H1 (cell line): ENCODE results near the gene NFAT5. TPM values are rescaled to one million over a fixed set of nuclear protein-coding genes. Genes with fewer than 3 reads are reported as not detected.

Experiments used
- CTCF ChIA-PET: fragments of 300-600 bp; sonication (Branson Sonifier 250); formaldehyde crosslinking; loops from one replicate; lab custom pipeline; 2021; ENCODE audit not compliant: partially characterized antibody; lab: Charles Lee
- POLR2A ChIA-PET: fragments of 300-600 bp; sonication (Branson Sonifier 250); formaldehyde crosslinking; loops from one replicate; lab custom pipeline; 2021; ENCODE audit warnings: inconsistent platforms; ENCODE audit not compliant: partially characterized antibody; lab: Charles Lee
- DNase-seq, 2 experiments: peaks; one replicate each; pipeline versions ENCODE4 v3.0.0 to v3.0.0-alpha.2; 2010 to 2022; ENCODE audit warnings: low spot score in 2 of 2, low read depth in 1 of 2, mixed read lengths in 1 of 2
- FAIRE-seq: peaks from 2 replicates; lab custom pipeline; 2011; peaks lifted over from hg19 to GRCh38; lab: Jason Lieb, UNC
- H2AFZ ChIP-seq: 2 replicates; pipeline ENCODE4 v1.8.1; 2012; ENCODE audit warnings: low read length, inconsistent platforms
- H2AK5ac ChIP-seq: 2 replicates; pipeline ENCODE4 v1.6.1; 2013; ENCODE audit warnings: low read depth, low read length
- H2BK120ac ChIP-seq: replicated peaks from 2 replicates; pipeline ENCODE3; 2013; ENCODE audit warnings: low read depth, low read length, inconsistent platforms
- H2BK12ac ChIP-seq: 2 replicates; pipeline ENCODE4 v1.6.1; 2013; ENCODE audit warnings: low read depth, low read length
- H2BK15ac ChIP-seq: 2 replicates; pipeline ENCODE4 v1.6.1; 2013; ENCODE audit warnings: low read length
- H2BK20ac ChIP-seq: 2 replicates; pipeline ENCODE4 v1.6.1; 2013; ENCODE audit warnings: low read length
- H2BK5ac ChIP-seq: 2 replicates; pipeline ENCODE4 v1.6.1; 2013; ENCODE audit warnings: low read depth, low read length
- H3K14ac ChIP-seq: 2 replicates; pipeline ENCODE4 v1.6.1; 2013; ENCODE audit warnings: inconsistent platforms; ENCODE audit not compliant: insufficient read length
- H3K18ac ChIP-seq: 2 replicates; pipeline ENCODE4 v1.6.1; 2013; ENCODE audit warnings: low read length; ENCODE audit errors: extremely low read depth
- H3K23ac ChIP-seq: 2 replicates; pipeline ENCODE4 v1.6.1; 2013; ENCODE audit warnings: inconsistent platforms; ENCODE audit not compliant: insufficient read length
- H3K23me2 ChIP-seq: 2 replicates; pipeline ENCODE4 v1.6.1; 2013; ENCODE audit warnings: low read depth, low read length
- H3K27ac ChIP-seq: 2 replicates; pipeline ENCODE4 v1.6.1; 2011; ENCODE audit warnings: low read depth, low read length, inconsistent platforms
- H3K27me3 ChIP-seq, 4 experiments: replicated peaks in 1 of 4; 1 replicate in 1 of 4; 2 replicates in 3 of 4; pipeline versions ENCODE4 v1.6.1 to v1.8.1; 2011 to 2013; ENCODE audit warnings: low read length in 3 of 4, mild to moderate bottlenecking in 3 of 4, inconsistent platforms in 2 of 4, mixed read lengths in 2 of 4, moderate library complexity in 1 of 4; ENCODE audit not compliant: control insufficient read depth in 3 of 4, insufficient read depth in 3 of 4; ENCODE audit errors: extremely low read depth in 1 of 4
- H3K36me3 ChIP-seq, 4 experiments: 2 replicates each; pipeline versions ENCODE4 v1.6.1 to v1.8.1; 2011 to 2013; ENCODE audit warnings: mild to moderate bottlenecking in 4 of 4, low read length in 3 of 4, moderate library complexity in 2 of 4, control low read depth in 1 of 4, inconsistent platforms in 1 of 4; ENCODE audit not compliant: insufficient read depth in 4 of 4, control insufficient read depth in 2 of 4
- H3K4ac ChIP-seq: replicated peaks from 2 replicates; pipeline ENCODE3; 2013; ENCODE audit warnings: low read length, low read depth, mixed read lengths, inconsistent platforms; ENCODE audit not compliant: insufficient read length
- H3K4me1 ChIP-seq, 4 experiments: replicated peaks in 1 of 4; 1 replicate in 1 of 4; 2 replicates in 3 of 4; pipeline versions ENCODE4 v1.6.1 to v1.8.1; 2011 to 2013; ENCODE audit warnings: low read length in 3 of 4, inconsistent platforms in 2 of 4, mixed read lengths in 1 of 4; ENCODE audit not compliant: insufficient read depth in 4 of 4, control insufficient read depth in 3 of 4
- H3K4me2 ChIP-seq, 2 experiments: 2 replicates each; pipeline versions ENCODE4 v1.6.1 to v1.8.1; 2011 to 2013; ENCODE audit warnings: low read depth in 2 of 2, low read length in 2 of 2, control low read depth in 1 of 2, inconsistent platforms in 1 of 2, mild to moderate bottlenecking in 1 of 2; ENCODE audit not compliant: insufficient read depth in 1 of 2
- H3K4me3 ChIP-seq, 4 experiments: fragments of 200-600, 300-600 bp in 1 of 4; sonication (generic), shearing (Covaris generic), sonication (Bioruptor Twin) in 1 of 4; 2 replicates each; pipeline versions ENCODE4 v1.5.1 to v1.8.1; 2011 to 2016; ENCODE audit warnings: low read length in 4 of 4, low read depth in 3 of 4, control low read depth in 2 of 4, inconsistent platforms in 2 of 4, mild to moderate bottlenecking in 2 of 4, mixed read lengths in 1 of 4, moderate library complexity in 1 of 4; ENCODE audit not compliant: insufficient read depth in 2 of 4; ENCODE audit errors: extremely low read depth in 1 of 4
- H3K56ac ChIP-seq: replicated peaks from 2 replicates; pipeline ENCODE3; 2013; ENCODE audit warnings: low read depth, mild to moderate bottlenecking, mixed read lengths, low read length, inconsistent platforms; ENCODE audit not compliant: insufficient read length
- H3K79me1 ChIP-seq: 2 replicates; pipeline ENCODE4 v1.6.1; 2013; ENCODE audit warnings: low read depth, low read length, control low read depth
- H3K79me2 ChIP-seq, 2 experiments: 2 replicates each; pipeline versions ENCODE4 v1.6.1 to v1.8.1; 2012 to 2013; ENCODE audit warnings: low read length in 2 of 2, mild to moderate bottlenecking in 2 of 2, inconsistent platforms in 1 of 2; ENCODE audit not compliant: insufficient read depth in 2 of 2, control insufficient read depth in 1 of 2
- H3K9ac ChIP-seq, 4 experiments: replicated peaks in 1 of 4; 1 replicate in 1 of 4; 2 replicates in 3 of 4; pipeline versions ENCODE4 v1.6.1 to v1.8.1; 2011 to 2013; ENCODE audit warnings: low read depth in 3 of 4, low read length in 3 of 4, control low read depth in 2 of 4, mild to moderate bottlenecking in 2 of 4, moderate library complexity in 2 of 4, inconsistent platforms in 1 of 4; ENCODE audit errors: extremely low read depth in 1 of 4
- H3K9me3 ChIP-seq, 2 experiments: 2 replicates each; pipeline versions ENCODE4 v1.6.1 to v1.8.1; 2012 to 2013; ENCODE audit warnings: mild to moderate bottlenecking in 2 of 2, moderate library complexity in 2 of 2, control low read depth in 1 of 2, inconsistent platforms in 1 of 2, low read depth in 1 of 2, low read length in 1 of 2, mixed read lengths in 1 of 2; ENCODE audit not compliant: insufficient read depth in 2 of 2
- H4K20me1 ChIP-seq, 2 experiments: replicated peaks in 1 of 2; 2 replicates each; pipeline versions ENCODE3 to v1.8.1; 2011 to 2013; ENCODE audit warnings: inconsistent platforms in 2 of 2, low read length in 2 of 2, mild to moderate bottlenecking in 1 of 2; ENCODE audit not compliant: insufficient read depth in 2 of 2, control insufficient read depth in 1 of 2
- H4K5ac ChIP-seq: 2 replicates; pipeline ENCODE4 v1.6.1; 2013; ENCODE audit warnings: low read length, low read depth, mixed read lengths, inconsistent platforms; ENCODE audit not compliant: insufficient read length
- H4K8ac ChIP-seq: 2 replicates; pipeline ENCODE4 v1.8.0; 2013; ENCODE audit warnings: mild to moderate bottlenecking, moderate library complexity, low read length, inconsistent platforms; ENCODE audit not compliant: insufficient read depth; ENCODE audit errors: extremely low read depth
- H4K91ac ChIP-seq: replicated peaks from 2 replicates; pipeline ENCODE3; 2013; ENCODE audit warnings: low read length, mixed read lengths, inconsistent platforms; ENCODE audit not compliant: insufficient read length
- ATF2 ChIP-seq: IDR thresholded peaks from 2 replicates; pipeline ENCODE4 v1.6.1; 2012; ENCODE audit warnings: low read length, inconsistent platforms
- ATF3 ChIP-seq: IDR thresholded peaks from 2 replicates; pipeline ENCODE4 v1.6.1; 2011; ENCODE audit warnings: low read depth, mild to moderate bottlenecking, low read length; ENCODE audit not compliant: insufficient read depth
- BACH1 ChIP-seq: IDR thresholded peaks from 2 replicates; pipeline ENCODE4 v1.6.1; 2012; ENCODE audit warnings: low read length, improper control_type of control experiment
- CHD2 ChIP-seq: IDR thresholded peaks from 2 replicates; pipeline ENCODE4 v1.6.1; 2012; ENCODE audit warnings: low read length, improper control_type of control experiment
- CTBP2 ChIP-seq: IDR thresholded peaks from 2 replicates; pipeline ENCODE4 v1.7.0; 2011; ENCODE audit warnings: borderline replicate concordance, mild to moderate bottlenecking, moderate library complexity, mixed read lengths, low read length; ENCODE audit not compliant: insufficient read depth, insufficient read length
- EGR1 ChIP-seq: IDR thresholded peaks from 2 replicates; pipeline ENCODE4 v1.6.1; 2011; ENCODE audit warnings: low read depth, low read length, borderline replicate concordance
- EZH2 ChIP-seq: fragments of 200-600 bp; sonication (generic); IDR thresholded peaks from 2 replicates; pipeline ENCODE4 v1.7.1; 2012; ENCODE audit warnings: low read depth, mild to moderate bottlenecking, moderate library complexity, low read length, inconsistent platforms; ENCODE audit not compliant: severe bottlenecking
- MAFK ChIP-seq: IDR thresholded peaks from 2 replicates; pipeline ENCODE4 v1.6.1; 2012; ENCODE audit warnings: low read depth, mild to moderate bottlenecking, improper control_type of control experiment, low read length
- NRF1 ChIP-seq: IDR thresholded peaks from 2 replicates; pipeline ENCODE4 v1.6.1; 2011; ENCODE audit warnings: mild to moderate bottlenecking, low read depth, low read length, improper control_type of control experiment
- POLR2AphosphoS5 ChIP-seq: IDR thresholded peaks from 2 replicates; pipeline ENCODE4 v1.6.1; 2011; ENCODE audit warnings: low read depth, low read length
- TEAD4 ChIP-seq: IDR thresholded peaks from 2 replicates; pipeline ENCODE4 v1.6.1; 2012; ENCODE audit warnings: low read depth, low read length, inconsistent platforms, mixed read lengths
- USF2 ChIP-seq: IDR thresholded peaks from 2 replicates; pipeline ENCODE4 v1.6.1; 2011; ENCODE audit warnings: low read length, improper control_type of control experiment
- YY1 ChIP-seq: IDR thresholded peaks from 2 replicates; pipeline ENCODE4 v1.6.1; 2011; ENCODE audit warnings: low read depth, mild to moderate bottlenecking, low read length
- polyA plus RNA-seq, 7 experiments: library from polyadenylated mRNA; depleted of rRNA in 3 of 7; stranded (reverse) in 5 of 7; unstranded in 2 of 7; fragments of >200 nt in 5 of 7; fragments of 200-250 nt in 2 of 7; gene quantifications; 1 replicate in 5 of 7; 2 replicates in 1 of 7; 4 replicates in 1 of 7; pipeline versions ENCODE4 v1.2.1 to v1.2.3, GENCODE V29; 2011 to 2013; ENCODE audit warnings: missing spikeins in 2 of 7, mixed read lengths in 2 of 7
- total RNA-seq: library from RNA; stranded (reverse); fragmentation: NEBNext Ultra II Directional; extraction: Animal tissue kit (Norgen Biotek cat#: 25700); gene quantifications from 2 replicates; pipeline ENCODE4 v1.2.1, GENCODE V29; 2021

The NFAT5 gene
- total and polyA plus RNA-seq, 2 of the 8 experiments (the other 6 are each of a cell fraction or from before 2014, with no cell fraction given) = 8.9 to 29.0 TPM

GRCh38 chr16:69633375-69633774, 67.6 kb downstream of the NFAT5 start:
- CTCF ChIA-PET = no interaction called here
- TF ChIP-seq EZH2 = no peak
- no peak for TF ChIP-seq YY1
- no peak for TF ChIP-seq ATF3
- no peak for TF ChIP-seq POLR2AphosphoS5
- no peak for TF ChIP-seq NRF1
- TF ChIP-seq TEAD4 = no peak
- no peak for TF ChIP-seq CHD2
- no peak for TF ChIP-seq BACH1
- TF ChIP-seq MAFK = no peak
- no peak for TF ChIP-seq USF2
- no peak for TF ChIP-seq EGR1
- TF ChIP-seq CTBP2 = no peak
- no peak for TF ChIP-seq ATF2

More at GRCh38 chr16:69633375-69633774, 67.6 kb downstream of the NFAT5 start:
- Histone ChIP-seq H2BK5ac (no peak overlapping the region), H3K18ac (no peak overlapping the region), H3K56ac (no peak overlapping the region), H2AK5ac (no peak overlapping the region), H3K79me2 (no peaks in the 10 kb centered on the region), H3K27me3 (no peaks in the 10 kb centered on the region), H3K27ac (no peak overlapping the region), H3K36me3 (peaks cover 0 to 26% (median 2%) of the 10 kb centered on the region in 4 experiments; a peak in 3 of 8 replicates), H3K4ac (no peak overlapping the region), H3K9me3 (peaks cover 15 to 16% of the 10 kb centered on the region in 2 experiments), H3K4me1 (no peaks in the 10 kb centered on the region), H3K23ac (no peak overlapping the region), H2BK15ac (no peak overlapping the region), H2BK20ac (no peak overlapping the region), H4K5ac (no peak overlapping the region), H3K79me1 (no peaks in the 10 kb centered on the region), H3K9ac (no peak overlapping the region), H4K91ac (no peak overlapping the region), H3K4me3 (no peak overlapping the region), H2BK12ac (no peak overlapping the region), H3K14ac (no peak overlapping the region), H2BK120ac (no peak overlapping the region), H4K8ac (no peak overlapping the region), H4K20me1 (no peaks in the 10 kb centered on the region), H3K23me2 (no peaks in the 10 kb centered on the region), H3K4me2 (no peak overlapping the region), H2AFZ (no peak overlapping the region)
- DNase-seq (no peak), FAIRE-seq (no peak)
- POLR2A ChIA-PET = no interaction called here
